Subcutaneous preadipocyte (primary cell): ENCODE data around the gene KXD1. TPM values are rescaled to one million over a fixed set of nuclear protein-coding genes. Genes with fewer than 3 reads are reported as not detected.

Source experiments
- total RNA-seq: library from RNA; depleted of rRNA; stranded (reverse); fragments of >200 nt; gene quantifications from 2 replicates; pipeline ENCODE4 v1.2.3, GENCODE V29; 2012

KXD1 gene, protein sequence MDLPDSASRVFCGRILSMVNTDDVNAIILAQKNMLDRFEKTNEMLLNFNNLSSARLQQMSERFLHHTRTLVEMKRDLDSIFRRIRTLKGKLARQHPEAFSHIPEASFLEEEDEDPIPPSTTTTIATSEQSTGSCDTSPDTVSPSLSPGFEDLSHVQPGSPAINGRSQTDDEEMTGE
- 113 and 126 TPM in 2 replicates for total RNA-seq

DNA sequence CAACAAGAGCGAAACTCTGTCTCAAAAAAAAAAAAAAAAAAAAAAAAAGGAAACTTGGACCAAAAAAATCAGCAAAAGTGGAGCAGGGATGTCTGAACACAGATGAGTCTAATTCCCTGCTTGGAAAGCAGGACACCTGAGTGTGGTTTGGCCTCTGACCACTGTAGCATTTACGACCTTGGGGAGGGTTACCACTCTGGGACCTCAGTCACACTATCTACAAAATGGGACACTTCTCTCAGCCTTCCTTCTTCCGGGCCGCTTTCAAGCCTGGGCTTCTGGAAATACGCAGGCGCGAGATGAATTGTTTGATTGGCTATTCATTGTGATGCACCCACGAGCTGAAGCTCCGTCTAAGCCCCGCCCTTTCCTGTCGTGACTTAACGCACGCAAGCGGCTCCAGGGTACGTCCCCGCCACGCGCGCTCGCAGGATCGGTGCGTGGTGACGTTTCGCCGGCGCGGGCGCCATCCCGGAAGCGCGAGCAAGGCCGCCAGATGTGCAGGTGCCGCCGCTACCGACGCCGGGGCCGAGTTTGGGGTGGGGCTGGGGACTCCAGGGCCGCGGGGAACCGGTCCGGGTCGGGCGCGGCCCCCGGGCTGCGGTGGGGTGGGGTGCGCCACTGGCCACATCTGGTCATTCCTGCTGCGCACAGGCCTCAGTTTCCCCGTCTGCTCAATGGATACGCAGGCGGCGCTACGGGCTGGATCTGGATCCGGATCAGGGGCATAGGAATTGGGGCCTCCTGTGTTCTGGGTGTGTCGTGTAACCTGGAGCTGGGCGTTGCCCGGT, at the start of gene KXD1:
TSS of gene KXD1 (plus strand) at position 460 of the 791 bp plus-strand sequence. CDS start 4,187 bp downstream, outside the sequence.

DNA sequence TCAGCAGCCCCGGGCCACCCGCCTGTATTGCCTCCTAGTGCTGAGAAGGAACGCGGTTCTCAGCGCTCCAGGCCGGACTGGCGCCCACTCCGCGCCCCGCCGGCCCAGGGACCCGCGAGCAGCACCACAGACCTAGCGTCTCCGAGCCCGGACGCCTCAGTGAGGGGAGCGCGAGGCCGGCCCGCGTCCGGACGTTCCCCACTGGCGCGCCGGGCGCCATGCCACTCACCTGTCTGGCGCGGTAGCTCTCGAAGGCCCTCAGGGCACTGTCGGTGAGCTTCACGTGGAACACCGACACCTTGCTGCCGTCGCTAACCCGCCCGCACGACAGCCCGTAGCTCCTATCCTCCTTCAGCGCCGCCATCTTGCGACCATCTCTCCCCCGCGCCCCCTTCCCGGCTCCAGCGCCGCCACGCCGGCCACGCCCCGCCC, 36.0 kb upstream of the KXD1 start, which contains the start of gene ELL:
TSS of gene ELL (minus strand) at position 379 of the 432 bp plus-strand sequence. CDS start at position 364, 15 bp downstream.

DNA sequence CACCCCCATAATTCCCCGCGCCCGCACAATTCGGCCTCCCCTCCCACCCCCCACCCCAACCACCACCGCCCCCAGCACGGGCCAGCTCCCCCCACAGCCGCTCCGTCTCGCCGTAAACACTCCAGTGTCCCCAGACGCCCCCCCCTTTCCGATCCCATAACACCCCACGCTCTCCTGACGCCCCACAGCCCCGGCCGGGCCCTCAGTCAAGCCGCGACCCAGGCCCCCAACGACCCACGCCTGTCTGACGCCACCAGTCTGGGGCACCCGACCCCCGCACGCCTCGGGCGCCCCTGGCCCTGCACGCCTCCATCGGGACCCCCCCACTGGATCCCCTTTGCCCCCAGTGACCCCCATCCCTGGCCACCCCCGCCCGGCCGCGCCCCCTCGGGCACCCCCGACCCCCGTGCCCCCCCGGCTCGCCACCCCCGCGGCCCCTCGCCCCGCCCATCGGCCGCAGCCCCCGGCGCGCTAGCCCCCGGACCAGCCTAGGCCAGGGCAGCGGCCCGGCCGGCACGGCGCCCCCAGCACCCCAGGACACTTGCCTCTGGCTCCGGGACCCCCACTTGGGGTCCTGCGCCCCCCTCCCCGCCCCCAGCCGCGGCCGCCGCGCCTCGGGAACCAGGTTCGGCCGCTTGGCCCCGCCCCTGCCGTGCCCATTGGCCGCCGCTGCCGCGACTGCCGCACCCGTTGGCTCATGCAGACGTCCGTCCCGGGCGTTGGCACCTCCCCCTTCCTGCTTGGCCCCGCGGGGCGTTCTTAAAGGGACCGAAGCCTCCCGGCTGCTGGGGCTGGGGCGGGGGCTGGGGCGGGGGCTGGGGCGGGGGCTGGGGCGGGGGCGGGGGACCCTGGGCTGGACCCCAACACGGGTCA, 14.5 kb upstream of the KXD1 start, which contains the start of gene FKBP8:
TSS of gene FKBP8 (minus strand) at position 633 of the 873 bp plus-strand sequence. CDS start 1,603 bp downstream, outside the sequence.

DNA sequence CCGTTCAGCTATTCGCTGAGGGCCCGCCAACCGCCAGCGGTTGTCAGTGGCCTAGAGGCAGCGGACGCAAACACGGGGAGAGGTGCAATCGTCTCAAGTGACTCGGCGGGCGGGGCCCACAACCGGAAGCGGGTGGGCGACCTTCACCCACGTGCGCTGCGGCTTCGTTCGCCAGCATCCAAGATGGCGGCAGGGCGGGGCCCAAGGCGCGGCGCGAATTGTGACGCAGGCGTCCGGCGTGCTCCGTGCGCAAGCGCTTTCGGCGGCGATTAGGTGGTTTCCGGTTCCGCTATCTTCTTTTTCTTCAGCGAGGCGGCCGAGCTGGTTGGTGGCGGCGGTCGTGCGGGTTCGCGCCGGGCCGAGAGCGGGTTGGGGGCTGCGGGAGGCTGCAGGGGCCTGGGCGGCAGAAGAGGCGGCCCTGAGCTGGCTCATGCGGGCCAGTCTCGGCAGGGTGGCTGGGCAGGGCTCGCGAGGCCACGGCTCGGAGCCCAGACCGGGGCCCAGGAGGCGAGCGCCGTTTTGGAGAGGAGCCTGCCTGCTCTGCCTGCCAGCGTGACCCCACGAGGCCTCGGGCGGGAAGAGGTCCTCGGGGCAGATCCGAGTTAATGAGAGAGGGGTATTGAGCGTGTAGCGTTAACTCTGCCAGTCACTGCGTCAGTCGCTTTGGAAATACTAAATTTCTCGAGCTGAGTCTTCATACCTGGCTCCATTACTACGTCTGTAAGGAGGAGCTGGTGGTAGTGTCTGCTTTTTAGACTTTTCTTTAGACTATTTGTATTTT, 14.1 kb downstream of the KXD1 start, which contains the start of gene UBA52:
TSS of gene UBA52 (plus strand) at position 294 of the 781 bp plus-strand sequence. CDS start 1,444 bp downstream, outside the sequence.

DNA sequence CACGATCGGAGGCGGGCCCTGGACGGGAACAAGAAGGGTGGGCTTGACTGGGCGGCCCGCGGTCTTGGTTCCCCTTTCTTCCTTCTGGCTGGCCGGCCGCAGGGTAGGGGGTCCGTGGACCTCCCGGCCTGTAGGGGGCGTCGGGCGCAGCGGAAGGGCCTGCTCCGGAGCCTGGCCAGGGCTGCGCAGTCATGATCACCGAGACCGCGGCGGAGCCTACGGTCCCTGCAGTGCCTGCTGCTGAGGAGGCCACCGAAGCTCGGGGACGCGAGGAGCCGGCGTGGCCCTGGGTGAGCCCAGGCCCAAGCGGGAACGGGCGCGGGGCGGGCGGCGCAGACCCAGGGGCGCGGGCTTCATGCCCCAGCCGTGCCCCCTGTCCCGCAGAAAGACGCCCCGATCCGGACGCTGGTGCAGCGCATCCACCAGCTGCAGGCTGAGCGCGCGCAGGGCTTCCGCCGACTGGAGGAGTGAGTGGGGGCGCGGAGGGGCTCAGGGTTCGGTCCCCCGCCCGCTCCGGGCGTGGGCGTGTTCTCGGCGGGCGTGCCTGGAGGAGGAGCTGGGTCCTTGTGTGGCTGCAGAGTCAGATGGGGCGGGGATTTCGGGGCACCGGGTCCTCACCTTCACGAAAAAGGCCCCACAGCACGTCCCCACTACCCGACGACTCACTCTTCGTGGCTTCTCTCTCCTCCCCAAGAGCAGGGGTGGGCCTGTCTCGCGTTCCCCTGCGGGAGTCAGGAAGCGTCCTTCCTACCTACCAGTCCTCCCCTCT, 31.1 kb downstream of the KXD1 start, which contains the start of gene REX1BD:
TSS of gene REX1BD (plus strand) at position 188 of the 769 bp plus-strand sequence. CDS start at position 192, 4 bp downstream.

DNA sequence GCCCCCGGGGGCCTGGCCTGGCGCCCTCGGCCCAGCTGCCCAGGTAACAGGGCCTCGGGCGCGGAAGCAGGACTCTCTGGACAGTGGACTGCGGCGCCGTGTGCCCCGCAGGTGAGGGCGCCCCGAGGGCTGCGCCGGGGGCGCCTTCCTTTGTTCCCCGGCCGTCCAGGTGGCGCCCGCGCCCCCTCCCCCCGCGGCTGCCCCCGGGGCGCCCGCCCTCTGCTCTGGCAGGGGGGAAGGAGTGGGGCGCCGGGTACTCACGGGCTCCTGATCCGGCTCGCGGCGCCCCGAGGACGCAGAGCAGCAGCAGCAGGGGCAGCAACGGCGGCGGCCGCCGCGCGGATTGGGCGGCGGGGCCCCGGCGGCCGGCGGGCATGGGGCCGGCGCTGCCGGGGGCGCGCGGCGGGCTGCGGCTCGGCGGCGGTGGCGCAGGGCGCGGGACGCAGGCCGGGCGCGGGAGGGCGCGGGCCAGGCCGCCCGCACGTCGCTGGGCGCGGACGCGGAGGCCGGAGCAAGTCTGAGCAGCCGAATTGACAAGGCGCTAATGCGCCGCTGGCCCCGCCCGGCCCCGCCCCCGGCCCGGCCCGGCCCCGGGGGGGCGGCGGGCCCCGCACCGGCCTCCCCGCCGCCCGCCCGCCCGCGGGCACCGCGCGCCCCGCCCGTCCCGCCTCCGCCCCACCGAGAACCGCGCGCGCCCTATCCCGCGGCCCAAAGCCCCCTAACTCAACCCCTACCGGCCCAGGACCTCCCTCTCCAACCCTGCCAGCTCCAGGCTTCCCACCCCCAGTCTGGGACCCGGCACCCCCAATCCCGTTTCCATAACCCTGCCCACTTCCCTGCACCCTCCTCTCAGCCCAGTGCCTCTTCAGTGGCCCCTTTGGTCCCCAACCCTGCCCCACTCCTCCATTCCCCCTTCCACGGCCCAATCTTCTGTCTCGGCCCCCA, 48.9 kb downstream of the KXD1 start, which contains the start of gene CRLF1:
TSS of gene CRLF1 (minus strand) at position 519 of the 945 bp plus-strand sequence. CDS start at position 376, 143 bp downstream.

DNA sequence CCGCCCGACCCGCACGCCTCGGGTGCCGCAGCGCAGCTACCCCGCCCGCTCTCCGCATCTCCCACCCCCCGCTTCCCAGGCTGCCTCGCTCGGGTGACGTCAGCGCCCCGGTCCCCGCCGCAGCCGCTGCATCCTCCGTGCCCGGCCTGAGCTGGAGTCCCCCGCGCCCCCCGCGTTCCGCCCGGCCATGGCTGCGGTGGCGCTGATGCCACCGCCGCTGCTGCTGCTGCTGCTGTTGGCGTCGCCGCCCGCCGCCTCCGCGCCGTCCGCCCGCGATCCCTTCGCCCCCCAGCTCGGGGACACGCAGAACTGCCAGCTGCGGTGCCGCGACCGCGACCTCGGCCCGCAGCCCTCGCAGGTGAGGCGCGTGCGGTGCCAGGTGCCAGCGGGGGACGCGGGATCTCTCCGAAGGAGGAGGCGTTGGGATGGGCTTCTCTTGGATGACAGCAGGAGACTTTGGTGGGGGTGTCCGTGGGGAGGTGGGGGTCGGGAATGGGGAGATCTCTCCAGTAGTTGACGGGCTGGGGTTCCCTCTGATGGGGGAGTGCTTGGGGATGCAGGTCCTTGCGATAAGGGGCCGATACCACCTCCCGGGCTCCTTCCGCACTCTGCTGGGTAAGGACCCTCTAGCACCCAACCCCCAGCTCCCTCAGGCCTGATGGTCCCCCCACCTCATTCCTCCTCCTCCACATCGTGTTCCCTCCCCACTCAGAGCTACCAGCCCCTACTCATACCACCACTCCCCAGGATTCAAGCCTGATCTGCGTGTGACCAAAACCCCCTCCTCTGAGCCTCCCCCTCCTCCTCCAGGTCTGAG, 55.3 kb downstream of the KXD1 start, which contains the start of gene TMEM59L:
TSS of gene TMEM59L (plus strand) at position 99 of the 817 bp plus-strand sequence. CDS start at position 188, 89 bp downstream.

Other genes starting within 250 kb of the KXD1 start
- 146 and 148 TPM in 2 replicates for gene LSM4, start 234.8 kb upstream of the KXD1 start, total RNA-seq
- 14.0 and 17.4 TPM in 2 replicates for gene PGPEP1, start 217.3 kb upstream of the KXD1 start, total RNA-seq
- gene GDF15, start 171.7 kb upstream of the KXD1 start, total RNA-seq, result 17.3 and 18.0 TPM in 2 replicates
- not detected in 2 replicates for gene LRRC25, start 160.2 kb upstream of the KXD1 start, total RNA-seq
- gene SSBP4, start 138.5 kb upstream of the KXD1 start, total RNA-seq, result 69.8 and 77.4 TPM in 2 replicates
- gene ISYNA1, start 119.7 kb upstream of the KXD1 start, total RNA-seq, result 2.6 and 4.7 TPM in 2 replicates
- gene ELL, start 35.8 kb upstream of the KXD1 start, total RNA-seq, result 14.7 and 17.0 TPM in 2 replicates
- gene FKBP8, start 14.3 kb upstream of the KXD1 start, total RNA-seq, result 185 and 224 TPM in 2 replicates
- gene UBA52, start 14.0 kb downstream of the KXD1 start, total RNA-seq, result 449 and 860 TPM in 2 replicates
- 34.0 and 55.1 TPM in 2 replicates for gene REX1BD, start 30.9 kb downstream of the KXD1 start, total RNA-seq
- 8.4 and 13.2 TPM in 2 replicates for gene CRLF1, start 48.9 kb downstream of the KXD1 start, total RNA-seq
- under 0.01 TPM in 2 replicates for gene TMEM59L, start 55.0 kb downstream of the KXD1 start, total RNA-seq
- 2.3 and 3.3 TPM in 2 replicates for gene KLHL26, start 79.2 kb downstream of the KXD1 start, total RNA-seq
- gene CRTC1, start 125.8 kb downstream of the KXD1 start, total RNA-seq, result 2.6 and 2.9 TPM in 2 replicates
- gene COMP, start 233.4 kb downstream of the KXD1 start, total RNA-seq, result 0.20 and 0.37 TPM in 2 replicates